H1 (cell line): ENCODE data around the gene RCOR2. TPM values are rescaled to one million over a fixed set of nuclear protein-coding genes. Genes with fewer than 3 reads are reported as not detected.
A peak's percentile ranks its signal among the peaks of the same experiment; 100 is the strongest.

Source experiments
- CTCF ChIA-PET: fragments of 300-600 bp; sonication (Branson Sonifier 250); formaldehyde crosslinking; loops from one replicate; lab custom pipeline; 2021; ENCODE audit not compliant: partially characterized antibody; lab: Charles Lee
- POLR2A ChIA-PET: fragments of 300-600 bp; sonication (Branson Sonifier 250); formaldehyde crosslinking; loops from one replicate; lab custom pipeline; 2021; ENCODE audit warnings: inconsistent platforms; ENCODE audit not compliant: partially characterized antibody; lab: Charles Lee
- DNase-seq, 2 experiments: peaks; one replicate each; pipeline versions ENCODE4 v3.0.0 to v3.0.0-alpha.2; 2010 to 2022; ENCODE audit warnings: low spot score in 2 of 2, low read depth in 1 of 2, mixed read lengths in 1 of 2
- FAIRE-seq: peaks from 2 replicates; lab custom pipeline; 2011; peaks lifted over from hg19 to GRCh38; lab: Jason Lieb, UNC
- H2AFZ ChIP-seq: 2 replicates; pipeline ENCODE4 v1.8.1; 2012; ENCODE audit warnings: low read length, inconsistent platforms
- H2AK5ac ChIP-seq: 2 replicates; pipeline ENCODE4 v1.6.1; 2013; ENCODE audit warnings: low read depth, low read length
- H2BK120ac ChIP-seq: replicated peaks from 2 replicates; pipeline ENCODE3; 2013; ENCODE audit warnings: low read depth, low read length, inconsistent platforms
- H2BK12ac ChIP-seq: 2 replicates; pipeline ENCODE4 v1.6.1; 2013; ENCODE audit warnings: low read depth, low read length
- H2BK15ac ChIP-seq: 2 replicates; pipeline ENCODE4 v1.6.1; 2013; ENCODE audit warnings: low read length
- H2BK20ac ChIP-seq: 2 replicates; pipeline ENCODE4 v1.6.1; 2013; ENCODE audit warnings: low read length
- H2BK5ac ChIP-seq: 2 replicates; pipeline ENCODE4 v1.6.1; 2013; ENCODE audit warnings: low read depth, low read length
- H3K14ac ChIP-seq: 2 replicates; pipeline ENCODE4 v1.6.1; 2013; ENCODE audit warnings: inconsistent platforms; ENCODE audit not compliant: insufficient read length
- H3K18ac ChIP-seq: 2 replicates; pipeline ENCODE4 v1.6.1; 2013; ENCODE audit warnings: low read length; ENCODE audit errors: extremely low read depth
- H3K23ac ChIP-seq: 2 replicates; pipeline ENCODE4 v1.6.1; 2013; ENCODE audit warnings: inconsistent platforms; ENCODE audit not compliant: insufficient read length
- H3K23me2 ChIP-seq: 2 replicates; pipeline ENCODE4 v1.6.1; 2013; ENCODE audit warnings: low read depth, low read length
- H3K27ac ChIP-seq: 2 replicates; pipeline ENCODE4 v1.6.1; 2011; ENCODE audit warnings: low read depth, low read length, inconsistent platforms
- H3K27me3 ChIP-seq, 4 experiments: replicated peaks in 1 of 4; 1 replicate in 1 of 4; 2 replicates in 3 of 4; pipeline versions ENCODE4 v1.6.1 to v1.8.1; 2011 to 2013; ENCODE audit warnings: low read length in 3 of 4, mild to moderate bottlenecking in 3 of 4, inconsistent platforms in 2 of 4, mixed read lengths in 2 of 4, moderate library complexity in 1 of 4; ENCODE audit not compliant: control insufficient read depth in 3 of 4, insufficient read depth in 3 of 4; ENCODE audit errors: extremely low read depth in 1 of 4
- H3K36me3 ChIP-seq, 4 experiments: 2 replicates each; pipeline versions ENCODE4 v1.6.1 to v1.8.1; 2011 to 2013; ENCODE audit warnings: mild to moderate bottlenecking in 4 of 4, low read length in 3 of 4, moderate library complexity in 2 of 4, control low read depth in 1 of 4, inconsistent platforms in 1 of 4; ENCODE audit not compliant: insufficient read depth in 4 of 4, control insufficient read depth in 2 of 4
- H3K4ac ChIP-seq: replicated peaks from 2 replicates; pipeline ENCODE3; 2013; ENCODE audit warnings: low read length, low read depth, mixed read lengths, inconsistent platforms; ENCODE audit not compliant: insufficient read length
- H3K4me1 ChIP-seq, 4 experiments: replicated peaks in 1 of 4; 1 replicate in 1 of 4; 2 replicates in 3 of 4; pipeline versions ENCODE4 v1.6.1 to v1.8.1; 2011 to 2013; ENCODE audit warnings: low read length in 3 of 4, inconsistent platforms in 2 of 4, mixed read lengths in 1 of 4; ENCODE audit not compliant: insufficient read depth in 4 of 4, control insufficient read depth in 3 of 4
- H3K4me2 ChIP-seq, 2 experiments: 2 replicates each; pipeline versions ENCODE4 v1.6.1 to v1.8.1; 2011 to 2013; ENCODE audit warnings: low read depth in 2 of 2, low read length in 2 of 2, control low read depth in 1 of 2, inconsistent platforms in 1 of 2, mild to moderate bottlenecking in 1 of 2; ENCODE audit not compliant: insufficient read depth in 1 of 2
- H3K4me3 ChIP-seq, 4 experiments: fragments of 200-600, 300-600 bp in 1 of 4; sonication (generic), shearing (Covaris generic), sonication (Bioruptor Twin) in 1 of 4; 2 replicates each; pipeline versions ENCODE4 v1.5.1 to v1.8.1; 2011 to 2016; ENCODE audit warnings: low read length in 4 of 4, low read depth in 3 of 4, control low read depth in 2 of 4, inconsistent platforms in 2 of 4, mild to moderate bottlenecking in 2 of 4, mixed read lengths in 1 of 4, moderate library complexity in 1 of 4; ENCODE audit not compliant: insufficient read depth in 2 of 4; ENCODE audit errors: extremely low read depth in 1 of 4
- H3K56ac ChIP-seq: replicated peaks from 2 replicates; pipeline ENCODE3; 2013; ENCODE audit warnings: low read depth, mild to moderate bottlenecking, mixed read lengths, low read length, inconsistent platforms; ENCODE audit not compliant: insufficient read length
- H3K79me1 ChIP-seq: 2 replicates; pipeline ENCODE4 v1.6.1; 2013; ENCODE audit warnings: low read depth, low read length, control low read depth
- H3K79me2 ChIP-seq, 2 experiments: 2 replicates each; pipeline versions ENCODE4 v1.6.1 to v1.8.1; 2012 to 2013; ENCODE audit warnings: low read length in 2 of 2, mild to moderate bottlenecking in 2 of 2, inconsistent platforms in 1 of 2; ENCODE audit not compliant: insufficient read depth in 2 of 2, control insufficient read depth in 1 of 2
- H3K9ac ChIP-seq, 4 experiments: replicated peaks in 1 of 4; 1 replicate in 1 of 4; 2 replicates in 3 of 4; pipeline versions ENCODE4 v1.6.1 to v1.8.1; 2011 to 2013; ENCODE audit warnings: low read depth in 3 of 4, low read length in 3 of 4, control low read depth in 2 of 4, mild to moderate bottlenecking in 2 of 4, moderate library complexity in 2 of 4, inconsistent platforms in 1 of 4; ENCODE audit errors: extremely low read depth in 1 of 4
- H3K9me3 ChIP-seq, 2 experiments: 2 replicates each; pipeline versions ENCODE4 v1.6.1 to v1.8.1; 2012 to 2013; ENCODE audit warnings: mild to moderate bottlenecking in 2 of 2, moderate library complexity in 2 of 2, control low read depth in 1 of 2, inconsistent platforms in 1 of 2, low read depth in 1 of 2, low read length in 1 of 2, mixed read lengths in 1 of 2; ENCODE audit not compliant: insufficient read depth in 2 of 2
- H4K20me1 ChIP-seq, 2 experiments: replicated peaks in 1 of 2; 2 replicates each; pipeline versions ENCODE3 to v1.8.1; 2011 to 2013; ENCODE audit warnings: inconsistent platforms in 2 of 2, low read length in 2 of 2, mild to moderate bottlenecking in 1 of 2; ENCODE audit not compliant: insufficient read depth in 2 of 2, control insufficient read depth in 1 of 2
- H4K5ac ChIP-seq: 2 replicates; pipeline ENCODE4 v1.6.1; 2013; ENCODE audit warnings: low read length, low read depth, mixed read lengths, inconsistent platforms; ENCODE audit not compliant: insufficient read length
- H4K8ac ChIP-seq: 2 replicates; pipeline ENCODE4 v1.8.0; 2013; ENCODE audit warnings: mild to moderate bottlenecking, moderate library complexity, low read length, inconsistent platforms; ENCODE audit not compliant: insufficient read depth; ENCODE audit errors: extremely low read depth
- H4K91ac ChIP-seq: replicated peaks from 2 replicates; pipeline ENCODE3; 2013; ENCODE audit warnings: low read length, mixed read lengths, inconsistent platforms; ENCODE audit not compliant: insufficient read length
- BACH1 ChIP-seq: IDR thresholded peaks from 2 replicates; pipeline ENCODE4 v1.6.1; 2012; ENCODE audit warnings: low read length, improper control_type of control experiment
- CBX8 ChIP-seq: fragments of 300-800, 300-1000 bp; sonication (generic); IDR thresholded peaks from 2 replicates; pipeline ENCODE4 v1.7.1; 2016; ENCODE audit warnings: low read depth, low read length, borderline replicate concordance
- CTCF ChIP-seq, 3 experiments: IDR thresholded peaks; 1 replicate in 2 of 3; 2 replicates in 1 of 3; pipeline versions ENCODE4 v1.5.1 to v1.6.1; 2011; ENCODE audit warnings: low read length in 3 of 3, mild to moderate bottlenecking in 3 of 3, inconsistent platforms in 2 of 3, low read depth in 1 of 3, moderate library complexity in 1 of 3; ENCODE audit not compliant: insufficient read depth in 1 of 3; ENCODE audit errors: control extremely low read depth in 1 of 3
- E2F6 ChIP-seq: IDR thresholded peaks from 2 replicates; pipeline ENCODE4 v1.6.1; 2012; ENCODE audit warnings: inconsistent platforms
- PHF8 ChIP-seq: fragments of 200-600 bp; sonication (generic); conservative IDR thresholded peaks from 2 replicates; pipeline ENCODE4 v1.7.1; 2012; ENCODE audit warnings: low read depth, mild to moderate bottlenecking, inconsistent platforms, low read length, moderate library complexity
- TEAD4 ChIP-seq: IDR thresholded peaks from 2 replicates; pipeline ENCODE4 v1.6.1; 2012; ENCODE audit warnings: low read depth, low read length, inconsistent platforms, mixed read lengths
- YY1 ChIP-seq: IDR thresholded peaks from 2 replicates; pipeline ENCODE4 v1.6.1; 2011; ENCODE audit warnings: low read depth, mild to moderate bottlenecking, low read length
- whole genome bisulfite sequencing, 2 experiments: shearing (Covaris generic) in 1 of 2; methylation state at CpG; one replicate each; pipeline versions ENCODE4 v1.1.6 to v1.1.7; 2013 to 2015; ENCODE audit warnings: low lambda C conversion rate in 2 of 2, mixed read lengths in 2 of 2, inconsistent platforms in 1 of 2, low coverage in 1 of 2, missing lambda C conversion rate in 1 of 2; ENCODE audit not compliant: insufficient replicate concordance in 2 of 2, insufficient coverage in 1 of 2, insufficient read length in 1 of 2; ENCODE audit errors: extremely low coverage in 1 of 2, missing lambda C conversion rate in 1 of 2; 5-methylcytosine and 5-hydroxymethylcytosine counted together
- polyA plus RNA-seq, 7 experiments: library from polyadenylated mRNA; depleted of rRNA in 3 of 7; stranded (reverse) in 5 of 7; unstranded in 2 of 7; fragments of >200 nt in 5 of 7; fragments of 200-250 nt in 2 of 7; gene quantifications; 1 replicate in 5 of 7; 2 replicates in 1 of 7; 4 replicates in 1 of 7; pipeline versions ENCODE4 v1.2.1 to v1.2.3, GENCODE V29; 2011 to 2013; ENCODE audit warnings: missing spikeins in 2 of 7, mixed read lengths in 2 of 7
- total RNA-seq: library from RNA; stranded (reverse); fragmentation: NEBNext Ultra II Directional; extraction: Animal tissue kit (Norgen Biotek cat#: 25700); gene quantifications from 2 replicates; pipeline ENCODE4 v1.2.1, GENCODE V29; 2021

Gene RCOR2
- total and polyA plus RNA-seq, 2 of the 8 experiments (the other 6 are each of a cell fraction or from before 2014, with no cell fraction given): 54.6 to 78.0 TPM

GRCh38 chr11:63961608-63962412, 44.8 kb upstream of the RCOR2 start:
- Histone ChIP-seq H3K4me1 (no peaks in the 10 kb centered on the region; a peak in 1 of 7 replicates), H2BK120ac (no peak overlapping the region), H3K4ac (no peak overlapping the region), H2BK12ac (no peak overlapping the region), H4K5ac (no peak overlapping the region), H2AFZ (no peak overlapping the region), H3K23me2 (no peaks in the 10 kb centered on the region), H3K36me3 (no peaks in the 10 kb centered on the region), H4K20me1 (peaks cover 0 to 3% of the 10 kb centered on the region in 2 experiments), H2BK5ac (no peak overlapping the region), H3K23ac (no peak overlapping the region), H3K79me2 (no peaks in the 10 kb centered on the region), H3K27ac (no peak overlapping the region), H4K91ac (no peak overlapping the region), H3K9me3 (no peaks in the 10 kb centered on the region), H3K9ac (no peak overlapping the region), H2BK20ac (no peak overlapping the region), H3K4me2 (no peak overlapping the region), H3K14ac (no peak overlapping the region), H2AK5ac (no peak overlapping the region), H2BK15ac (no peak overlapping the region), H3K27me3 (peaks cover 0 to 10% (median 0%) of the 10 kb centered on the region in 4 experiments; a peak in 2 of 7 replicates), H4K8ac (peak overlapping the region; percentile 63; the same call in 1 of the 2 replicates), H3K56ac (no peak overlapping the region), H3K4me3 (no peak overlapping the region), H3K79me1 (no peaks in the 10 kb centered on the region), H3K18ac (no peak overlapping the region)
- ChIA-PET CTCF (interaction anchor here (0.6 to 3.3 kb wide), 14 partner anchors 9 to 187 kb away, joined by 3 to 15 read pairs (median 4); partner anchors contain the start of gene COX8A), POLR2A (interaction anchor here (0.7 to 5.4 kb wide), 12 partner anchors 9 to 223 kb away, joined by 3 to 31 read pairs (median 5); partner anchors contain the start of genes COX8A and RCOR2)
- no peak for DNase-seq
- 83% methylated on average over 19 of the region's 19 CpGs; no CpG with 5 or more reads in 1 of the 2 experiments for WGBS, 2 experiments
- FAIRE-seq: no peak
- no peak for TF ChIP-seq YY1
- no peak for TF ChIP-seq BACH1
- no peak for TF ChIP-seq PHF8
- TF ChIP-seq CTCF (IDR thresholded peaks at IDR 0.05; ENCODE audit: control extremely low read depth in 1 of 3, insufficient read depth in 1 of 3, low read depth in 1 of 3, low read length in 3 of 3): no peak
- TF ChIP-seq E2F6: no peak
- TF ChIP-seq TEAD4: no peak
- TF ChIP-seq CBX8: no peak
